Muscle layer of colon (tissue), 2 donors: ENCODE data around the gene LOXL1.

Source experiments
- H3K27ac ChIP-seq: one replicate; pipeline ENCODE4 v1.7.0; 2013; ENCODE audit warnings: low read depth, mild to moderate bottlenecking, low read length, moderate library complexity
- H3K27me3 ChIP-seq, 2 donors: one replicate each; pipeline ENCODE4 v1.7.0; 2013; ENCODE audit warnings: low read length in 2 of 2, mild to moderate bottlenecking in 2 of 2; ENCODE audit not compliant: insufficient read depth in 2 of 2, control insufficient read depth in 1 of 2
- H3K36me3 ChIP-seq: one replicate; pipeline ENCODE4 v1.7.0; 2013; ENCODE audit warnings: mild to moderate bottlenecking, low read length; ENCODE audit not compliant: insufficient read depth
- H3K4me1 ChIP-seq: one replicate; pipeline ENCODE4 v1.7.0; 2013; ENCODE audit warnings: mild to moderate bottlenecking, low read length; ENCODE audit not compliant: insufficient read depth
- H3K4me3 ChIP-seq, 2 donors: one replicate each; pipeline ENCODE4 v1.7.0; 2013; ENCODE audit warnings: low read length in 2 of 2, low read depth in 1 of 2, mild to moderate bottlenecking in 1 of 2, moderate library complexity in 1 of 2
- H3K9ac ChIP-seq: one replicate; pipeline ENCODE4 v1.7.0; 2013; ENCODE audit warnings: low read length
- H3K9me3 ChIP-seq: one replicate; pipeline ENCODE4 v1.7.0; 2013; ENCODE audit warnings: mild to moderate bottlenecking, low read length
- donor health status: abdominal sarcoma.
- donor health status: Adenocarcinoma of cecum.

The LOXL1 gene

GRCh38 chr15:73927476-73928240 is 1.4 kb downstream of the LOXL1 start:
- Histone ChIP-seq H3K27me3 (no peaks in the 10 kb centered on the region), H3K9me3 (no peaks in the 10 kb centered on the region), H3K9ac (peak overlapping the region; percentile 43), H3K36me3 (no peaks in the 10 kb centered on the region), H3K27ac (peak overlapping the region; percentile 91), H3K4me3 (peak overlapping the region; percentile 63 to 74), H3K4me1 (peaks cover 72% of the 10 kb centered on the region)

GRCh38 chr15:73928241-73928579 is 1.9 kb downstream of the LOXL1 start:
- H3K27me3 ChIP-seq, result no peaks in the 10 kb centered on the region
- H3K27ac ChIP-seq, result no peak overlapping the region
- peaks cover 67% of the 10 kb centered on the region for H3K4me1 ChIP-seq
- H3K9ac ChIP-seq, result peak overlapping the region; percentile 43
- no peaks in the 10 kb centered on the region for H3K9me3 ChIP-seq
- H3K4me3 ChIP-seq, result peak overlapping the region; percentile 63 to 74
- no peaks in the 10 kb centered on the region for H3K36me3 ChIP-seq

- Histone ChIP-seq H3K27me3 (no peaks in the 10 kb centered on the region), H3K9me3 (no peaks in the 10 kb centered on the region), H3K4me3 (no peak overlapping the region), H3K4me1 (peaks cover 58% of the 10 kb centered on the region), H3K9ac (no peak overlapping the region), H3K36me3 (peaks cover 3% of the 10 kb centered on the region), H3K27ac (no peak overlapping the region)
Observed at GRCh38 chr15:73928971-73929627, 2.8 kb downstream of the LOXL1 start.

GRCh38 chr15:73930371-73930770 is 4.1 kb downstream of the LOXL1 start:
- H3K27ac ChIP-seq, result no peak overlapping the region
- no peaks in the 10 kb centered on the region for H3K27me3 ChIP-seq
- H3K4me1 ChIP-seq, result peaks cover 45% of the 10 kb centered on the region
- H3K9me3 ChIP-seq, result no peaks in the 10 kb centered on the region
- H3K9ac ChIP-seq, result no peak overlapping the region
- H3K4me3 ChIP-seq, result no peak overlapping the region
- peaks cover 3% of the 10 kb centered on the region for H3K36me3 ChIP-seq

GRCh38 chr15:73930790-73931281 is 4.6 kb downstream of the LOXL1 start:
- Histone ChIP-seq H3K27ac (no peak overlapping the region), H3K4me1 (peaks cover 42% of the 10 kb centered on the region), H3K27me3 (no peaks in the 10 kb centered on the region), H3K4me3 (no peak overlapping the region), H3K9me3 (no peaks in the 10 kb centered on the region), H3K9ac (no peak overlapping the region), H3K36me3 (peaks cover 3% of the 10 kb centered on the region)

- Histone ChIP-seq H3K36me3 (peaks cover 3% of the 10 kb centered on the region), H3K9me3 (no peaks in the 10 kb centered on the region), H3K9ac (no peak overlapping the region), H3K27me3 (no peaks in the 10 kb centered on the region), H3K4me1 (peaks cover 43% of the 10 kb centered on the region), H3K4me3 (no peak overlapping the region), H3K27ac (no peak overlapping the region)
Observed at GRCh38 chr15:73931441-73931840, 5.2 kb downstream of the LOXL1 start.

GRCh38 chr15:73932381-73933191 is 6.3 kb downstream of the LOXL1 start:
- Histone ChIP-seq H3K27ac (no peak overlapping the region), H3K9ac (no peak overlapping the region), H3K27me3 (no peaks in the 10 kb centered on the region), H3K36me3 (peaks cover 3% of the 10 kb centered on the region), H3K4me3 (no peak overlapping the region), H3K9me3 (no peaks in the 10 kb centered on the region), H3K4me1 (peaks cover 41% of the 10 kb centered on the region)

GRCh38 chr15:73934281-73934680 is 8.0 kb downstream of the LOXL1 start:
- no peak overlapping the region for H3K9ac ChIP-seq
- H3K4me1 ChIP-seq, result peaks cover 30% of the 10 kb centered on the region
- H3K36me3 ChIP-seq, result peaks cover 3% of the 10 kb centered on the region
- H3K27me3 ChIP-seq, result no peaks in the 10 kb centered on the region
- H3K4me3 ChIP-seq, result no peak overlapping the region
- H3K27ac ChIP-seq, result no peak overlapping the region
- no peaks in the 10 kb centered on the region for H3K9me3 ChIP-seq

- Histone ChIP-seq H3K9me3 (no peaks in the 10 kb centered on the region), H3K36me3 (peaks cover 3% of the 10 kb centered on the region), H3K4me3 (no peak overlapping the region), H3K4me1 (peaks cover 21% of the 10 kb centered on the region), H3K27me3 (no peaks in the 10 kb centered on the region), H3K27ac (no peak overlapping the region), H3K9ac (no peak overlapping the region)
Observed at GRCh38 chr15:73935547-73935946, 9.3 kb downstream of the LOXL1 start.

GRCh38 chr15:73936181-73936580 is 9.9 kb downstream of the LOXL1 start:
- H3K36me3 ChIP-seq, result peaks cover 3% of the 10 kb centered on the region
- no peak overlapping the region for H3K4me3 ChIP-seq
- peaks cover 21% of the 10 kb centered on the region for H3K4me1 ChIP-seq
- no peak overlapping the region for H3K9ac ChIP-seq
- no peak overlapping the region for H3K27ac ChIP-seq
- H3K9me3 ChIP-seq, result no peaks in the 10 kb centered on the region
- H3K27me3 ChIP-seq, result no peaks in the 10 kb centered on the region

- no peak overlapping the region for H3K4me3 ChIP-seq
- H3K9me3 ChIP-seq, result no peaks in the 10 kb centered on the region
- no peaks in the 10 kb centered on the region for H3K27me3 ChIP-seq
- H3K36me3 ChIP-seq, result peaks cover 3% of the 10 kb centered on the region
- H3K4me1 ChIP-seq, result peaks cover 21% of the 10 kb centered on the region
- H3K9ac ChIP-seq, result no peak overlapping the region
- H3K27ac ChIP-seq, result no peak overlapping the region
Observed at GRCh38 chr15:73936588-73937290, 10.5 kb downstream of the LOXL1 start.
